Body of pancreas (tissue), 4 donors: ENCODE data around the gene MTA3. TPM values are rescaled to one million over a fixed set of nuclear protein-coding genes. Genes with fewer than 3 reads are reported as not detected.

Experiments used
- ATAC-seq: fragments of 150-250 bp; one replicate; pipeline ENCODE4 v1.9.1; 2016
- DNase-seq, 4 donors: peaks; one replicate each; pipeline ENCODE4 v3.0.0-alpha.2; 2019
- H3K27ac ChIP-seq, 4 donors: fragments of 200-600 bp; sonication (generic); 1 replicate in 3 of 4; 2 replicates in 1 of 4; pipeline versions ENCODE4 v1.5.1 to v1.6.1; 2016 to 2019; ENCODE audit warnings: mild to moderate bottlenecking in 1 of 4, mixed read lengths in 1 of 4, moderate library complexity in 1 of 4
- H3K27me3 ChIP-seq, 2 donors: fragments of 200-600 bp; sonication (generic); one replicate each; pipeline ENCODE4 v1.6.0; 2016; ENCODE audit warnings: mild to moderate bottlenecking in 1 of 2
- H3K36me3 ChIP-seq, 2 donors: fragments of 200-600 bp; sonication (generic); replicated peaks in 1 of 2; 2 replicates each; pipeline ENCODE4 v1.5.1; 2016; ENCODE audit warnings: low read depth in 2 of 2; ENCODE audit not compliant: insufficient read depth in 1 of 2
- H3K4me1 ChIP-seq: fragments of 200-600 bp; sonication (generic); one replicate; pipeline ENCODE4 v1.6.0; 2016
- H3K4me3 ChIP-seq, 2 donors: fragments of 200-600 bp; sonication (generic); 1 replicate in 1 of 2; 2 replicates in 1 of 2; pipeline ENCODE4 v1.5.1; 2016 to 2019
- H3K9me3 ChIP-seq, 3 donors: fragments of 200-600 bp; sonication (generic); 1 replicate in 2 of 3; 2 replicates in 1 of 3; pipeline ENCODE4 v1.5.1; 2016
- POLR2A ChIP-seq, 3 donors: fragments of 450-650 bp; IDR thresholded peaks; one replicate each; pipeline ENCODE4 v1.6.1; 2016; ENCODE audit warnings: antibody characterized with exemption in 3 of 3, mild to moderate bottlenecking in 2 of 3
- WGBS, 2 donors: methylation state at CpG; one replicate each; pipeline ENCODE4 v1.1.5; 2017; 5-methylcytosine and 5-hydroxymethylcytosine counted together
- intact Hi-C: fragments of 100-400 bp; cut with DNase I; formaldehyde crosslinking; loops from one replicate; pipeline ENCODE4 v1.15.1; 2023
- total RNA-seq, 2 donors: library from RNA; depleted of rRNA; stranded (reverse); fragments of >200 nt; gene quantifications; one replicate each; pipeline ENCODE4 v1.1.0, GENCODE V29; 2016
- TF ChIP-seq, protein P1 (sequence below), 7 experiments: fragments of 450-650 bp in 4 of 7; fragments of 200-600 bp in 3 of 7; sonication (generic) in 3 of 7; IDR thresholded peaks; one replicate each; pipeline ENCODE4 v1.5.1; 2016 to 2019; ENCODE audit warnings: antibody characterized with exemption in 7 of 7

MTA3 gene
- total RNA-seq, 2 donors from 2014 or later: 23.1 to 31.1 TPM

DNA sequence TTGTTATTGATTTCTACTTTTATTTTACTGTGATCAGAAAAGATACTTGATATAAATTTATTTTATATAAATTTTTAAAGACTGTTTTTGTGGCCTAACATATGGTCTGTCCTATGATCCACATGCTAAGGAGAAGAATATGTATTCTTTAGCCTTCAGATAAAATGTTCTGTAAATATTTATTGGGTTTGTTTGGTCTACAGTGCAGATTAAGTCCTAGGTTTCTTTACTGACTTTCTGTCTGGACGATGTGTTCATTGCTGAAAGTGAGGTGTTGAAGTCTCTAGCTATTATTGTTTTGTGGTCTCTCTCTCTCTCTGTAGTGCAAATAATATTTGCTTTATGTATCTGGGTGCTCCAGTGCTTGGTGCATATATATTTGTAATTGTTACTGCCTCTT lies 165.4 kb downstream of the MTA3 start:
- Histone ChIP-seq H3K27ac (no peak overlapping the region), H3K9me3 (no peaks in the 10 kb centered on the region), H3K27me3 (no peaks in the 10 kb centered on the region), H3K4me3 (no peak overlapping the region), H3K4me1 (no peaks in the 10 kb centered on the region), H3K36me3 (no peaks in the 10 kb centered on the region)
- 55 to 59% methylated on average over 1 of the region's 1 CpG for WGBS, 2 donors
- intact Hi-C loops: no loop called here
- ATAC-seq (no peak), DNase-seq (no peak)
- TF ChIP-seq, protein P1, sequence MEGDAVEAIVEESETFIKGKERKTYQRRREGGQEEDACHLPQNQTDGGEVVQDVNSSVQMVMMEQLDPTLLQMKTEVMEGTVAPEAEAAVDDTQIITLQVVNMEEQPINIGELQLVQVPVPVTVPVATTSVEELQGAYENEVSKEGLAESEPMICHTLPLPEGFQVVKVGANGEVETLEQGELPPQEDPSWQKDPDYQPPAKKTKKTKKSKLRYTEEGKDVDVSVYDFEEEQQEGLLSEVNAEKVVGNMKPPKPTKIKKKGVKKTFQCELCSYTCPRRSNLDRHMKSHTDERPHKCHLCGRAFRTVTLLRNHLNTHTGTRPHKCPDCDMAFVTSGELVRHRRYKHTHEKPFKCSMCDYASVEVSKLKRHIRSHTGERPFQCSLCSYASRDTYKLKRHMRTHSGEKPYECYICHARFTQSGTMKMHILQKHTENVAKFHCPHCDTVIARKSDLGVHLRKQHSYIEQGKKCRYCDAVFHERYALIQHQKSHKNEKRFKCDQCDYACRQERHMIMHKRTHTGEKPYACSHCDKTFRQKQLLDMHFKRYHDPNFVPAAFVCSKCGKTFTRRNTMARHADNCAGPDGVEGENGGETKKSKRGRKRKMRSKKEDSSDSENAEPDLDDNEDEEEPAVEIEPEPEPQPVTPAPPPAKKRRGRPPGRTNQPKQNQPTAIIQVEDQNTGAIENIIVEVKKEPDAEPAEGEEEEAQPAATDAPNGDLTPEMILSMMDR (IDR thresholded peaks at IDR 0.05): no peak
- TF ChIP-seq POLR2A (IDR thresholded peaks at IDR 0.05): no peak

DNA sequence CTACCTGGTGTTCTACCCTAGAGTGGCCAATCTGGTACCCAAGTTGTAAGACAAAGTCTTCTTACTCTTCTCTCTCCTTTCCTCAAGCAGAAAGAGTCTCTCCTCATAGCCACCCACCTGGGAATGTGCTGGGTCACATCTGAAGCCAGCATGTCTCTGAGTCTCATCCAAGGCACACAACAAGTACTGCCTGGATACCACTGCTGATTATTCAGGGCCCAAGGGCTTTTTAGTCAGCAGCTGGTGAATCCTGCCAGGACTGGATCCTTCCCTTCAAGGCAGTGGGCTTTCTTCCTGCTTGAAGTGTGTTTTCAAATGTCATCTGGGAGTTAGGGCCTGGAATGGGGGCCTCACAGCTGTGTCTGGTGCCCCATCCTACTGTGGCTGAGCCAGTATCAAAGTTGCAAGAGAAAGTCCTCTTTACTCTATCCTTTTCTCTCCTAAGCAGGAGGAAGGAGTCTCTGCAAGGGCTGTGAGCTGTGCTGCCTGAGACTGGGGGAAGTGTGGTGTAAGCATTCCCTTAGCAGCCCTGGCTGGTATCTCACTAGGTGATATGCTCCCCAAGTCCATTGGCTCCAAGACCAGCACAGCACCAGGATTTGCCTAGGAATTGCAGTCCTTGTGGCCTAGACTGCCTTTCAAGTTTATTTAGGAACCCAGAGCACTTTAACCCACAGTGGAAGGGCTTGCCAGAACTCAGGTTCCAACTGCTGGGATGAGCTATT lies 168.3 kb downstream of the MTA3 start:
- TF ChIP-seq, protein P1 (IDR thresholded peaks at IDR 0.05): no peak
- no peak for TF ChIP-seq POLR2A (IDR thresholded peaks at IDR 0.05)
- H3K27me3 ChIP-seq: no peaks in the 10 kb centered on the region
- H3K27ac ChIP-seq: no peak overlapping the region
- no peaks in the 10 kb centered on the region for H3K4me1 ChIP-seq
- no peak for ATAC-seq
- intact Hi-C loops: no loop called here
- no peak overlapping the region for H3K4me3 ChIP-seq
- DNase-seq: no peak
- H3K9me3 ChIP-seq: no peaks in the 10 kb centered on the region
- H3K36me3 ChIP-seq: no peaks in the 10 kb centered on the region

DNA sequence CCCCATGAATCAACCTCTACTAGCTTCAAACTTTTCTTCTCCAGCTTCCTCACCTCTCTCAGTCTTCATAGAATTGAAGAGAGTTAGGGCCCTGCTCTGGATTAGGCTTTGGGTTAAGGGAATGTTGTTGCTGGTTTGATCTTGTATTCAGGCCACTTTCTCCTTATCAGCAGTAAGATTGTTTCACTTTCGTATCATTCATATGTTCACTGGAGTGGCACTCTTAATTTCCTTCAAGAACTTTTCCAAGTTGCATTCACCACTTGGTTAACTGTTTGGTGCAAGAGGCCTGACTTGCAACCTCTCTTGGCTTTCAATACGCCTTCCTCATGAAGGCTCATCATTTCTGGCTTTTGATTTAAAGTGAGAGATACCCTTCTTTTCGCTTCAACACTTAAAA lies 172.7 kb downstream of the MTA3 start:
- no peaks in the 10 kb centered on the region for H3K4me1 ChIP-seq
- TF ChIP-seq, protein P1 (IDR thresholded peaks at IDR 0.05): no peak
- TF ChIP-seq POLR2A (IDR thresholded peaks at IDR 0.05): no peak
- no peaks in the 10 kb centered on the region for H3K9me3 ChIP-seq
- no peak overlapping the region for H3K27ac ChIP-seq
- no peak overlapping the region for H3K4me3 ChIP-seq
- DNase-seq (no peak), ATAC-seq (no peak)
- no peaks in the 10 kb centered on the region for H3K36me3 ChIP-seq
- intact Hi-C loops: no loop called here
- no peaks in the 10 kb centered on the region for H3K27me3 ChIP-seq
- 83 to 85% methylated on average over 3 of the region's 3 CpGs for WGBS, 2 donors

DNA sequence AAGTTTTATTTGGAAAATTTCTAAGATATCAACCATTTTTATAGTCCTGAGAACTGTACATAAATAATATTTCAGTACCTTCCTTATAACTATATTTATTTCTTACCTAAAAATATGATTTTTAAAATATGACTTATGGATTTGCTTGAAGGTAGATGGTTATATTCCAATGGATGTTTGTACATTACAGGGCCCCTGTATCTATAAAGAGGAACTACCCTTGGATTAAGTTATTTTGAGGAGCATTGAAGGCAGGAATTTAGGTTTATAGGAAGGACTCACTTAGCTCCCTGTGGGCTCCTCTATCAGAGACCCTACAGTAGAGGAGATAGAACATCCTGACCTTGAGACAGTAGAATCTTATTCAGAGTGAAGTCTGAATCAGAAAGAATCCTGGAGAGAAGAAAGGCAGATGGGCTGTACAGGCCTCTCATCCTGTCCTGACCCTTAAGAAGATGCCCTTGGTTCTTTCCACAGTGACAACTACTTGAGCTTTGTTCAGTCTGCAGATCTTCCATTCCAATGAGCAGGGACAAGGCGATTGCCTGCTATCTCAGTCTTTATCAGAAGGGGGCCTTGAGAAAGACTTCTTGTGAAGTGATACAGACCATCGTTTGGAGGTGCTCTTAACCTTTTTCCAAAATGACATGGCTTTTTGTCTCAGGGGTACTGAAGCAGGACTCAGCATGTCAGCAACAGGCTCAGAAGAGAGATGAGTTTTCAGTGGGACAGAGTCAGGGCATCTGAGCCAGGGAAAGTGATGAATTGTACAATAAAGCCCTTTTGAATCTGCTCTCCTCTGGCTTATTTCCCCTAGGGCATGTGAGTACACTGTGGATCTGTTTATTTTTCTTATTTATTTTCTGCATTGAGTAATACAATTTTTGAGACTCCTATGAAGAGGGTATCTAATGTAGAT lies 174.6 kb downstream of the MTA3 start:
- H3K4me1 ChIP-seq: no peaks in the 10 kb centered on the region
- intact Hi-C loops: no loop called here
- no peak overlapping the region for H3K4me3 ChIP-seq
- WGBS, 2 donors: 67 to 69% methylated on average over 2 of the region's 2 CpGs
- no peak for DNase-seq
- TF ChIP-seq POLR2A (IDR thresholded peaks at IDR 0.05): no peak
- TF ChIP-seq, protein P1 (IDR thresholded peaks at IDR 0.05): no peak
- H3K27ac ChIP-seq: no peak overlapping the region
- no peaks in the 10 kb centered on the region for H3K27me3 ChIP-seq
- no peaks in the 10 kb centered on the region for H3K9me3 ChIP-seq
- H3K36me3 ChIP-seq: no peaks in the 10 kb centered on the region
- ATAC-seq: no peak
